ENCODE data around the gene GALNT7.

The GALNT7 gene

DNA sequence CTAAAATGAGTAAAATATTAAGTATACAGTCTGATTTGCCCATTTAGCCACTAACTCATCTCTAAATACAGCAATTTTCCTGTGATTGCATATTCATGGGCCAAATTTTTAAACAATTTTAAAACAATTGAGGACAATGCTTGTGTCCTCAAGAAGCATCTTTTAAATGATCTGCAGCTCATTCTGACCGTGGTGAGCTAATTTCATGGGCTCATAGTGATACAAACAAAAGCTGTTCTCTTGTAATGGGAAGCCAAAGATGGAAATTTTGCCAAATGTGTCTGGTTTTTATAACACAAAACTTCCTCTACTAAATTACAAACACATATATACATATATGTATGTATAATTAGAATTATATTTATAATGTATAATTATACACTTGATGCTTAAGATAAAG, 125.8 kb downstream of the GALNT7 start:
- peaks cover 0 to 5% of the 10 kb centered on the region in 2 donors for H3K4me1 ChIP-seq (ENCODE audit: control insufficient read depth in 1 of 2, insufficient read depth in 2 of 2, low read length in 2 of 2)
- H3K9ac ChIP-seq (ENCODE audit: low read depth in 1 of 2, low read length in 2 of 2): no peak overlapping the region
- H3K4me3 ChIP-seq (ENCODE audit: low read depth in 1 of 2, low read length in 2 of 2): no peak overlapping the region
- no peaks in the 10 kb centered on the region for H3K27me3 ChIP-seq (ENCODE audit: control insufficient read depth in 1 of 2, insufficient read depth in 2 of 2, low read length in 2 of 2)
- no peak overlapping the region for H3K27ac ChIP-seq (ENCODE audit: low read depth, low read length)
- no peaks in the 10 kb centered on the region for H3K9me3 ChIP-seq (ENCODE audit: control insufficient read depth in 1 of 2, low read length in 2 of 2)
- H3K36me3 ChIP-seq (ENCODE audit: control insufficient read depth in 1 of 2, insufficient read depth in 2 of 2, low read length in 2 of 2): peaks cover 11 to 27% of the 10 kb centered on the region in 2 donors

DNA sequence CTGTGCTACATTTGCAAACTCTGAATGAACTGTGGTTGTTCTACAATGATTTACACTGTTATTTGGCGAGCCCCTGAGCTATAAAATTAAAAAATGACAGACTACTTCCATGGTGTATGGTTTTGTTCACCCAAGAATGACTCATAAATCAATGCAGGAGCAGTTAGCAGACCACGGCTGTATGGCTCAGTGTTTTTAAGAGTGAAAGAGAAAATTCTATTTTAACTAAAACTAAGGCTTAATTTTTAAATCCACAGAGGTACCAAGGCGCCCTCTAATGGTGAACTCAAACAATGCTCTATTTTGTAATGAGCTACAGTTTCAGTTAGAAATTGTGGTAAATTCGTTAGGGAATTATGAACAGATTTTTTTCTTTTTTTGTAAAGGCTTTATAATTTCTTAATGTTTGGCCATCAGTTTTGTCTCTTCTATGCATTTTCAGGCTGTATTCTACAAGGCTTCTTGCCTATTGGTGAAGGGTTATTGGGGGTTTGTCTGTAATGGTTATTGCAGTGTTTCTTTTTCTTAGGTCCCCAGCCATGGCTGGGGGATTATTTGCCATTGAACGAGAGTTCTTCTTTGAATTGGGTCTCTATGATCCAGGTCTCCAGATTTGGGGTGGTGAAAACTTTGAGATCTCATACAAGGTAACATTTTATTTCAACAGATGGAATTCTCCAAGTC, 133.0 kb downstream of the GALNT7 start:
- H3K36me3 ChIP-seq (ENCODE audit: control insufficient read depth in 1 of 2, insufficient read depth in 2 of 2, low read length in 2 of 2): peaks cover 3 to 33% of the 10 kb centered on the region in 2 donors
- no peaks in the 10 kb centered on the region for H3K9me3 ChIP-seq (ENCODE audit: control insufficient read depth in 1 of 2, low read length in 2 of 2)
- H3K27me3 ChIP-seq (ENCODE audit: control insufficient read depth in 1 of 2, insufficient read depth in 2 of 2, low read length in 2 of 2): no peaks in the 10 kb centered on the region
- no peak overlapping the region for H3K27ac ChIP-seq (ENCODE audit: low read depth, low read length)
- H3K4me3 ChIP-seq (ENCODE audit: low read depth in 1 of 2, low read length in 2 of 2): no peak overlapping the region
- no peaks in the 10 kb centered on the region for H3K4me1 ChIP-seq (ENCODE audit: control insufficient read depth in 1 of 2, insufficient read depth in 2 of 2, low read length in 2 of 2)
- H3K9ac ChIP-seq (ENCODE audit: low read depth in 1 of 2, low read length in 2 of 2): no peak overlapping the region

DNA sequence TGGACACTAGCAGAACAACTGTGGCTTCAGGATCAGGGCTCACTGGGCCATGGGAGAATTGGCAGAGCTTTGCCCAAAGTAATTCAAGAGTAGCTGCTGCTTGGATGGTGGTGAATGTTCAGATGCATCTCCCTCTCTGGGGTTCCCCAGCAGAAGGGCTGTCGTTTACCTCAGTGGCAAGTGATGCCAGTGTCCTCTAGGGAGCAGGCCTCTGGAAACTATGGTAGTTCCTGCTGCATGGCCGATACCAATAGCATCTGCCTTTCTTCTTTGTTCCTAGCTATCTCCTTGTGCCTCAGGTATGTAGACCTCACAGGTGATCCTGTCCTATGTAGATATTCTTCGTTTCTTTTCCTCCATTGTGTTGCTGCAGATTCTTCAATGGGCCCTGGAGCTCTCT, 139.2 kb downstream of the GALNT7 start:
- no peaks in the 10 kb centered on the region for H3K27me3 ChIP-seq (ENCODE audit: control insufficient read depth in 1 of 2, insufficient read depth in 2 of 2, low read length in 2 of 2)

DNA sequence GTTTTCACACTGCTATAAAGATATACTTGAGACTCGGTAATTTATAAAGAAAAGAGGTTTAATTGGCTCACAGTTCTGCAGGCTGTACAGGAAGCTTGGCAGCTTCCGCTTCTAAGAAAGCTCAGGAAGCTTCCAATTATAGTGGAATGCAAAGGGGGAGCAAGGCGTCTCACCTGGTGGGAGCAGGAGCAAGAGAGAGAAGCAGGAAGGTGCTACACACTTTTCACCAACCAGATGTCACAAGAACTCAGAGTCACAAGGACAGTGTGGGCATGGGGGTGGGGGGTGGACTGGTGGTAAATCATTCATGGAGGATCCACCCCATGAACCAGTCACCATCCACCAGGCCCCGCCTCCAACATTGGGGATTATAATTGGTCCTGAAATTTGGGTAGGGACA, 142.8 kb downstream of the GALNT7 start:
- Histone ChIP-seq H3K9me3 (ENCODE audit: control insufficient read depth in 1 of 2, low read length in 2 of 2) (no peaks in the 10 kb centered on the region), H3K36me3 (ENCODE audit: control insufficient read depth in 1 of 2, insufficient read depth in 2 of 2, low read length in 2 of 2) (peaks cover 14 to 47% of the 10 kb centered on the region in 2 donors), H3K4me1 (ENCODE audit: control insufficient read depth in 1 of 2, insufficient read depth in 2 of 2, low read length in 2 of 2) (no peaks in the 10 kb centered on the region), H3K4me3 (ENCODE audit: low read depth in 1 of 2, low read length in 2 of 2) (no peak overlapping the region), H3K27me3 (ENCODE audit: control insufficient read depth in 1 of 2, insufficient read depth in 2 of 2, low read length in 2 of 2) (no peaks in the 10 kb centered on the region), H3K9ac (ENCODE audit: low read depth in 1 of 2, low read length in 2 of 2) (no peak overlapping the region), H3K27ac (ENCODE audit: low read depth, low read length) (no peak overlapping the region)

More for the DNA sequence above, 139.2 kb downstream of the GALNT7 start:
- Histone ChIP-seq H3K27ac (ENCODE audit: low read depth, low read length) (no peak overlapping the region), H3K4me1 (ENCODE audit: control insufficient read depth in 1 of 2, insufficient read depth in 2 of 2, low read length in 2 of 2) (no peaks in the 10 kb centered on the region), H3K36me3 (ENCODE audit: control insufficient read depth in 1 of 2, insufficient read depth in 2 of 2, low read length in 2 of 2) (peaks cover 5 to 41% of the 10 kb centered on the region in 2 donors), H3K4me3 (ENCODE audit: low read depth in 1 of 2, low read length in 2 of 2) (no peak overlapping the region), H3K9me3 (ENCODE audit: control insufficient read depth in 1 of 2, low read length in 2 of 2) (no peaks in the 10 kb centered on the region), H3K9ac (ENCODE audit: low read depth in 1 of 2, low read length in 2 of 2) (no peak overlapping the region)

DNA sequence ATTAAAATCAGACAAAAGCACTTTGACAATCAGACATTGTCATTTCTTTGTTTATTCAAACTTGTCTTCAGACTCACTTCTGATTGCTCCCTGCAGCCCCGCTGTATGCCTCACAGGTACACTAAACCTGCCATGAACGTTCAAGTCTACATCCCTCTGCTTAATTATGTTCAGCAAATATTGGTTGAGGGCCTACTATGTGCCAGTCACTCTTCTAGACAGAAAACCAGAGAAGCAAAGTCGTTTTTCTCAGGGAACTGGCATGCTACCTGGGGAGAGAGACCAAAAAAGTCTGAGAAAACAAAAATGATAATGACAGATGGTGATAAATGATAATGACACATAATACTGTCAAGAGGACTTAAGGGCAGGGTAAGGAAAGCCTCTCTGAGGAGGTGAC, 146.1 kb downstream of the GALNT7 start:
- Histone ChIP-seq H3K9me3 (ENCODE audit: control insufficient read depth in 1 of 2, low read length in 2 of 2) (no peaks in the 10 kb centered on the region), H3K9ac (ENCODE audit: low read depth in 1 of 2, low read length in 2 of 2) (no peak overlapping the region), H3K27ac (ENCODE audit: low read depth, low read length) (no peak overlapping the region), H3K4me1 (ENCODE audit: control insufficient read depth in 1 of 2, insufficient read depth in 2 of 2, low read length in 2 of 2) (peaks cover 0 to 5% of the 10 kb centered on the region in 2 donors), H3K4me3 (ENCODE audit: low read depth in 1 of 2, low read length in 2 of 2) (no peak overlapping the region), H3K27me3 (ENCODE audit: control insufficient read depth in 1 of 2, insufficient read depth in 2 of 2, low read length in 2 of 2) (no peaks in the 10 kb centered on the region), H3K36me3 (ENCODE audit: control insufficient read depth in 1 of 2, insufficient read depth in 2 of 2, low read length in 2 of 2) (peaks cover 12 to 43% of the 10 kb centered on the region in 2 donors)

DNA sequence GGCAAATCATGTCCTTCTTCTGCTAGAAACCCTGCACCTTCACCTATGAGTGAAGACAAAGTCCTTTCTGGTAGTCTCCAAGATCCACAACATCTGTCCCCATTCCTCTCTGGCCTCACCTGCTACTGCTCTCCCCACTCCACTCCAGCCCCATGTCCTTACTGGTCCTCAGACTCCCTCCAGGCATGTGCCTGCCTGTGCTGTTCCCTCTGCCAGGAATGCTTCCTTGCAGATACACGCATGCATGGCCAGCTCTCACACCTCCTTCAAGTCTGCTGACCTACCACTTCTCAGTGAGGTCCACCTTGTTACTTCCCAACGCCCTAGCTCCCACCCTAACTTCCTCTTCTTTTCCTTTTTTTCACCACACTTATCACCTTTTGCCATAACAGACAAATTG, 147.4 kb downstream of the GALNT7 start:
- Histone ChIP-seq H3K4me1 (ENCODE audit: control insufficient read depth in 1 of 2, insufficient read depth in 2 of 2, low read length in 2 of 2) (peaks cover 0 to 5% of the 10 kb centered on the region in 2 donors), H3K9me3 (ENCODE audit: control insufficient read depth in 1 of 2, low read length in 2 of 2) (no peaks in the 10 kb centered on the region), H3K4me3 (ENCODE audit: low read depth in 1 of 2, low read length in 2 of 2) (no peak overlapping the region), H3K27me3 (ENCODE audit: control insufficient read depth in 1 of 2, insufficient read depth in 2 of 2, low read length in 2 of 2) (no peaks in the 10 kb centered on the region), H3K9ac (ENCODE audit: low read depth in 1 of 2, low read length in 2 of 2) (no peak overlapping the region), H3K27ac (ENCODE audit: low read depth, low read length) (no peak overlapping the region), H3K36me3 (ENCODE audit: control insufficient read depth in 1 of 2, insufficient read depth in 2 of 2, low read length in 2 of 2) (peaks cover 9 to 48% of the 10 kb centered on the region in 2 donors)

DNA sequence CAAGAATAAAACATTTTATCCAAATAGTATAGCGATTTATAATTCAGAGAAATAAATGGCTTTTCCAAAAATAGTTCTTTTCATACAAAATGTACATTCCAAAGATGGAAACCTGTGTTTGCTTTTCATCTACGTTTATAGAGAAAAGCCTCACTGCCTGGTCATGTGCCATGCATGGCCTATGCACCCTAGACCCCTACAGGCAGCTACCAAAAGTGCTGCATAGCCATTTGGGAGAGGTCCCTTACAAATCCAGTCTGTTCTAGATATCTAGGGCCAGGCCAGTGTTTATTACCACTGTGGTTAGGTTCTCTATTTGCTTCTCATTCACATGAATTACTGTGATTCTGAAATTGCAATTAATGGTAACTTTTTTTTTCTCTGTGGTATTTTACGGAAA, 148.4 kb downstream of the GALNT7 start:
- H3K36me3 ChIP-seq (ENCODE audit: control insufficient read depth in 1 of 2, insufficient read depth in 2 of 2, low read length in 2 of 2): peaks cover 9 to 48% of the 10 kb centered on the region in 2 donors
- H3K9me3 ChIP-seq (ENCODE audit: control insufficient read depth in 1 of 2, low read length in 2 of 2): no peaks in the 10 kb centered on the region
- H3K27ac ChIP-seq (ENCODE audit: low read depth, low read length): no peak overlapping the region
- H3K4me3 ChIP-seq (ENCODE audit: low read depth in 1 of 2, low read length in 2 of 2): no peak overlapping the region
- H3K9ac ChIP-seq (ENCODE audit: low read depth in 1 of 2, low read length in 2 of 2): no peak overlapping the region
- peaks cover 0 to 5% of the 10 kb centered on the region in 2 donors for H3K4me1 ChIP-seq (ENCODE audit: control insufficient read depth in 1 of 2, insufficient read depth in 2 of 2, low read length in 2 of 2)
- H3K27me3 ChIP-seq (ENCODE audit: control insufficient read depth in 1 of 2, insufficient read depth in 2 of 2, low read length in 2 of 2): no peaks in the 10 kb centered on the region

GRCh38 chr4:173318240-173318639, 149.6 kb downstream of the GALNT7 start:
- Histone ChIP-seq H3K9ac (ENCODE audit: low read depth in 1 of 2, low read length in 2 of 2) (no peak overlapping the region), H3K9me3 (ENCODE audit: control insufficient read depth in 1 of 2, low read length in 2 of 2) (no peaks in the 10 kb centered on the region), H3K4me1 (ENCODE audit: control insufficient read depth in 1 of 2, insufficient read depth in 2 of 2, low read length in 2 of 2) (peaks cover 0 to 5% of the 10 kb centered on the region in 2 donors), H3K27ac (ENCODE audit: low read depth, low read length) (no peak overlapping the region), H3K27me3 (ENCODE audit: control insufficient read depth in 1 of 2, insufficient read depth in 2 of 2, low read length in 2 of 2) (no peaks in the 10 kb centered on the region), H3K36me3 (ENCODE audit: control insufficient read depth in 1 of 2, insufficient read depth in 2 of 2, low read length in 2 of 2) (peaks cover 9 to 48% of the 10 kb centered on the region in 2 donors), H3K4me3 (ENCODE audit: low read depth in 1 of 2, low read length in 2 of 2) (no peak overlapping the region)

GRCh38 chr4:173318648-173319211, 150.1 kb downstream of the GALNT7 start:
- Histone ChIP-seq H3K9ac (ENCODE audit: low read depth in 1 of 2, low read length in 2 of 2) (no peak overlapping the region), H3K36me3 (ENCODE audit: control insufficient read depth in 1 of 2, insufficient read depth in 2 of 2, low read length in 2 of 2) (peaks cover 9 to 48% of the 10 kb centered on the region in 2 donors)

DNA sequence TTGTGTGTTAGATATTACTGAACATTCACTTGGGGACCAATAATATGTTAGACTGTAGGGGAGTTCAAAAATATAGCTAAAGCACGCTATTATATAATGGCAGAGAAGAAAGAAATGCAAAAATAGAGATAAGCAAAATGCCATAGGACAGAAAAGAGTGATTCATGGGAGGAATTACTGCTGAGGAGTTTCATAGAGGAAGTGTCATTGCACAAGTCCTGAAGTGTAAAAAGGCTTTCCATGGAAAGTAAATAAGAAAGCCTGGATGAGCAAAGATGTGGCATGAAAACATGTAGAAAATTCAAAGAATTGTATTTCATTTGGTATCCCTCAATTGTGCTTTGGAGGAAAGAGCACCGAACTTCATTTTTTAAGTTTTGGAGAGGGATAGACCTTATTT, 151.1 kb downstream of the GALNT7 start:
- H3K36me3 ChIP-seq (ENCODE audit: control insufficient read depth in 1 of 2, insufficient read depth in 2 of 2, low read length in 2 of 2): peaks cover 6 to 40% of the 10 kb centered on the region in 2 donors
- no peak overlapping the region for H3K9ac ChIP-seq (ENCODE audit: low read depth in 1 of 2, low read length in 2 of 2)
- peaks cover 0 to 5% of the 10 kb centered on the region in 2 donors for H3K4me1 ChIP-seq (ENCODE audit: control insufficient read depth in 1 of 2, insufficient read depth in 2 of 2, low read length in 2 of 2)
- H3K9me3 ChIP-seq (ENCODE audit: control insufficient read depth in 1 of 2, low read length in 2 of 2): no peaks in the 10 kb centered on the region
- no peak overlapping the region for H3K4me3 ChIP-seq (ENCODE audit: low read depth in 1 of 2, low read length in 2 of 2)
- no peak overlapping the region for H3K27ac ChIP-seq (ENCODE audit: low read depth, low read length)
- H3K27me3 ChIP-seq (ENCODE audit: control insufficient read depth in 1 of 2, insufficient read depth in 2 of 2, low read length in 2 of 2): no peaks in the 10 kb centered on the region

More at GRCh38 chr4:173318648-173319211, 150.1 kb downstream of the GALNT7 start:
- Histone ChIP-seq H3K9me3 (ENCODE audit: control insufficient read depth in 1 of 2, low read length in 2 of 2) (no peaks in the 10 kb centered on the region), H3K4me1 (ENCODE audit: control insufficient read depth in 1 of 2, insufficient read depth in 2 of 2, low read length in 2 of 2) (peaks cover 0 to 5% of the 10 kb centered on the region in 2 donors), H3K27ac (ENCODE audit: low read depth, low read length) (no peak overlapping the region), H3K27me3 (ENCODE audit: control insufficient read depth in 1 of 2, insufficient read depth in 2 of 2, low read length in 2 of 2) (no peaks in the 10 kb centered on the region), H3K4me3 (ENCODE audit: low read depth in 1 of 2, low read length in 2 of 2) (no peak overlapping the region)
